Endothelial cell of umbilical vein (primary cell): Measurements from ENCODE around the gene SPINK6.

Experiments
- CTCF ChIP-seq, 2 donors: IDR thresholded peaks; 1 replicate in 1 of 2; 2 replicates in 1 of 2; pipeline ENCODE4 v1.5.1; 2011; ENCODE audit warnings: low read length in 2 of 2, mild to moderate bottlenecking in 2 of 2, moderate library complexity in 2 of 2, control low read depth in 1 of 2, inconsistent platforms in 1 of 2, low read depth in 1 of 2; ENCODE audit not compliant: insufficient read depth in 1 of 2; ENCODE audit errors: extremely low read depth in 1 of 2
- POLR2AphosphoS5 ChIP-seq: IDR thresholded peaks from 2 replicates; pipeline ENCODE4 v1.6.1; 2012; ENCODE audit warnings: low read depth, mild to moderate bottlenecking, control low read depth, low read length, moderate library complexity; ENCODE audit not compliant: insufficient read depth

- TF ChIP-seq CTCF (IDR thresholded peaks at IDR 0.05; ENCODE audit: extremely low read depth in 1 of 2, insufficient read depth in 1 of 2, low read depth in 1 of 2, low read length in 2 of 2) (no peak), POLR2AphosphoS5 (no peak)
Measured at GRCh38 chr5:148191010-148191409, 11.8 kb upstream of the SPINK6 start.
